GM12878 (cell line): ENCODE results near the gene ANXA10. TPM values are rescaled to one million over a fixed set of nuclear protein-coding genes. Genes with fewer than 3 reads are reported as not detected.

ENCODE experiments used
- ATAC-seq: fragments of 200-7000 bp; cut with Tn5 transposase; 3 replicates; pipeline ENCODE4 v1.9.1; 2020; ENCODE audit warnings: mild to moderate bottlenecking, moderate library complexity
- BruUV-seq: library from RNA; stranded (reverse); fragments of 400-500 nt; replicated peaks from 2 replicates; lab custom pipeline; 2021; lab: Mats Ljungman, UMichigan
- CTCF ChIA-PET: fragments of 300-600 bp; sonication (Branson Sonifier 250); formaldehyde crosslinking; extraction: SDS; loops from one replicate; lab custom pipeline; 2021; ENCODE audit warnings: inconsistent platforms; lab: Yijun Ruan, JAX
- POLR2A ChIA-PET: fragments of 350-600 bp; formaldehyde crosslinking; extraction: SDS; loops from one replicate; lab custom pipeline; 2021; ENCODE audit warnings: inconsistent platforms; lab: Charles Lee
- RAD21 ChIA-PET: fragments of 300-600 bp; sonication (Branson Sonifier 250); formaldehyde crosslinking; loops from one replicate; lab custom pipeline; 2023; ENCODE audit warnings: antibody characterized with exemption; ENCODE audit not compliant: unreplicated experiment; lab: Charles Lee
- SMC1A ChIA-PET: fragments of 300-600 bp; sonication (Branson Sonifier 250); formaldehyde crosslinking; loops from one replicate; lab custom pipeline; 2023; ENCODE audit not compliant: unreplicated experiment, uncharacterized antibody; lab: Charles Lee
- DNase-seq: peaks from one replicate; pipeline ENCODE4 v3.0.0-alpha.2; 2011; ENCODE audit warnings: low read depth, low spot score
- FAIRE-seq: peaks from 3 replicates; lab custom pipeline; 2011; peaks lifted over from hg19 to GRCh38; lab: Jason Lieb, UNC
- H2AFZ ChIP-seq: 2 replicates; pipeline ENCODE4 v1.6.0; 2011; ENCODE audit warnings: low read depth, low read length, control low read depth; ENCODE audit not compliant: control insufficient read depth
- H3K27ac ChIP-seq: 2 replicates; pipeline ENCODE4 v1.5.1; 2011; ENCODE audit warnings: control low read depth; ENCODE audit not compliant: control insufficient read depth, insufficient read depth
- H3K27me3 ChIP-seq, 2 experiments: replicated peaks in 1 of 2; 2 replicates each; pipeline versions ENCODE4 v1.6.0 to v1.6.1; 2011; ENCODE audit warnings: low read length in 1 of 2; ENCODE audit not compliant: control insufficient read depth in 2 of 2, insufficient read depth in 2 of 2
- H3K36me3 ChIP-seq, 2 experiments: 2 replicates each; pipeline ENCODE4 v1.5.1; 2011; ENCODE audit warnings: low read length in 1 of 2; ENCODE audit not compliant: control insufficient read depth in 2 of 2, insufficient read depth in 2 of 2
- H3K4me1 ChIP-seq: 2 replicates; pipeline ENCODE4 v1.6.1; 2011; ENCODE audit warnings: mild to moderate bottlenecking, low read length, moderate library complexity, mixed read lengths; ENCODE audit not compliant: control insufficient read depth, insufficient read depth
- H3K4me2 ChIP-seq: 2 replicates; pipeline ENCODE4 v1.6.0; 2011; ENCODE audit warnings: control low read depth; ENCODE audit not compliant: control insufficient read depth, insufficient read depth
- H3K4me3 ChIP-seq: fragments of 200-600 bp; sonication (generic); 2 replicates; pipeline ENCODE4 v1.5.1; 2016
- H3K79me2 ChIP-seq: 2 replicates; pipeline ENCODE4 v1.6.0; 2011; ENCODE audit warnings: low read length; ENCODE audit not compliant: control insufficient read depth, insufficient read depth
- H3K9ac ChIP-seq: 2 replicates; pipeline ENCODE4 v1.8.0; 2011; ENCODE audit warnings: low read length, control low read depth, mixed read lengths; ENCODE audit not compliant: control insufficient read depth, insufficient read depth
- H3K9me3 ChIP-seq: replicated peaks from 3 replicates; pipeline ENCODE4 v1.5.1; 2011; ENCODE audit warnings: mild to moderate bottlenecking, low read length; ENCODE audit not compliant: control insufficient read depth, insufficient read depth
- H4K20me1 ChIP-seq: 2 replicates; pipeline ENCODE4 v1.6.0; 2011; ENCODE audit not compliant: control insufficient read depth, insufficient read depth
- BCL11A ChIP-seq: IDR thresholded peaks from 2 replicates; pipeline ENCODE4 v1.6.1; 2011; ENCODE audit warnings: low read depth, low read length
- ELK1 ChIP-seq: IDR thresholded peaks from 2 replicates; pipeline ENCODE4 v1.6.1; 2012; ENCODE audit warnings: low read depth, low read length, improper control_type of control experiment
- EP300 ChIP-seq, 2 experiments: fragments of 150-350 bp in 1 of 2; IDR thresholded peaks; 2 replicates each; pipeline ENCODE4 v1.6.1; 2011 to 2012; ENCODE audit warnings: low read depth in 2 of 2, low read length in 2 of 2, borderline replicate concordance in 1 of 2, improper control_type of control experiment in 1 of 2, inconsistent platforms in 1 of 2; ENCODE audit not compliant: control insufficient read depth in 1 of 2
- HCFC1 ChIP-seq: fragments of 150-350 bp; IDR thresholded peaks from 2 replicates; pipeline ENCODE4 v1.6.1; 2014; ENCODE audit warnings: low read length
- IRF4 ChIP-seq: IDR thresholded peaks from 2 replicates; pipeline ENCODE4 v1.6.1; 2011; ENCODE audit warnings: low read depth, low read length
- POU2F2 ChIP-seq: IDR thresholded peaks from 3 replicates; pipeline ENCODE4 v1.6.1; 2011; ENCODE audit warnings: low read depth, mild to moderate bottlenecking, low read length, borderline replicate concordance
- PRDM15 ChIP-seq: fragments of 450-650 bp; formaldehyde crosslinking; IDR thresholded peaks from 2 replicates; pipeline ENCODE4 v1.4.0; 2020; ENCODE audit warnings: mild to moderate bottlenecking, moderate library complexity
- RBBP5 ChIP-seq: fragments of 200-600 bp; sonication (generic); conservative IDR thresholded peaks from 2 replicates; pipeline ENCODE4 v1.6.1; 2016
- RELA ChIP-seq: fragments of 450-650 bp; IDR thresholded peaks from 2 replicates; pipeline ENCODE4 v1.8.0; 2014; ENCODE audit warnings: borderline replicate concordance; ENCODE audit not compliant: partially characterized antibody
- SUZ12 ChIP-seq: fragments of 200-600 bp; sonication (generic); IDR thresholded peaks from one replicate; pipeline ENCODE4 v1.6.1; 2018; ENCODE audit warnings: antibody characterized with exemption, mild to moderate bottlenecking; ENCODE audit not compliant: unreplicated experiment
- ZNF207 ChIP-seq: fragments of 450-650 bp; IDR thresholded peaks from 2 replicates; pipeline ENCODE4 v1.6.1; 2014; ENCODE audit warnings: antibody characterized with exemption, mild to moderate bottlenecking, borderline replicate concordance
- ZNF687 ChIP-seq: fragments of 450-650 bp; IDR thresholded peaks from 2 replicates; pipeline ENCODE4 v1.6.1; 2017; ENCODE audit warnings: mild to moderate bottlenecking, moderate library complexity
- WGBS: methylation state at CpG from one replicate; pipeline ENCODE4 v1.1.6; 2016; ENCODE audit warnings: low lambda C conversion rate; ENCODE audit not compliant: insufficient replicate concordance, insufficient coverage; ENCODE audit errors: missing lambda C conversion rate; 5-methylcytosine and 5-hydroxymethylcytosine counted together
- in situ Hi-C: fragments of 300-500 bp; cut with MboI; formaldehyde crosslinking; loops from 9 replicates; pipeline ENCODE4 v1.14.3; 2018; ENCODE audit warnings: mixed read lengths
- intact Hi-C: fragments of 100-400 bp; cut with micrococcal nuclease; formaldehyde crosslinking; loops from one replicate; pipeline ENCODE4 v1.14.2; 2022; ENCODE audit not compliant: unreplicated experiment
- polyA plus RNA-seq, 11 experiments: library from polyadenylated mRNA; depleted of rRNA in 4 of 11; unstranded in 6 of 11; stranded (reverse) in 5 of 11; fragments of >200 nt; fragmentation: Nextera tagmentation in 4 of 11; fragmentation: Illumina TruSeq in 1 of 11; extraction: Ambion mirVana in 4 of 11; extraction: Trizol in 1 of 11; gene quantifications; 1 replicate in 1 of 11; 2 replicates in 10 of 11; pipeline versions ENCODE4 v1.2.1 to v1.2.3, GENCODE V29; 2011 to 2016; ENCODE audit warnings: inconsistent platforms in 2 of 11, missing spikeins in 2 of 11, low read depth in 1 of 11
- total RNA-seq, 4 experiments: library from RNA; depleted of rRNA in 3 of 4; stranded (reverse); fragments of >200 nt in 3 of 4; fragmentation: Illumina TruSeq in 1 of 4; extraction: Trizol in 1 of 4; gene quantifications; 2 replicates each; pipeline versions ENCODE4 v1.2.1 to v1.2.3, GENCODE V29; 2013 to 2021

The ANXA10 gene
- total and polyA plus RNA-seq, 10 of the 15 experiments (the other 5 are each of a cell fraction or from before 2014, with no cell fraction given), result not detected

GRCh38 chr4:168099195-168099594, 6.9 kb downstream of the ANXA10 start:
- Histone ChIP-seq H4K20me1 (no peaks in the 10 kb centered on the region), H3K79me2 (no peaks in the 10 kb centered on the region), H3K4me1 (no peaks in the 10 kb centered on the region)
- TF ChIP-seq RELA (no peak), EP300 (IDR thresholded peaks at IDR 0.05; ENCODE audit: borderline replicate concordance in 1 of 2, control insufficient read depth in 1 of 2, low read depth in 2 of 2, low read length in 2 of 2) (no peak), IRF4 (no peak), PRDM15 (CRISPR knock-in tag) (no peak), HCFC1 (no peak), POU2F2 (no peak), RBBP5 (no peak), ZNF207 (no peak), ELK1 (no peak), SUZ12 (no peak), BCL11A (no peak), ZNF687 (no peak)
- TF ChIP-seq, all 136 proteins: peak for 0
- H3K4me3 ChIP-seq, result no peak overlapping the region
- RAD21 ChIA-PET, result no interaction called here
- H3K4me2 ChIP-seq, result no peak overlapping the region
- FAIRE-seq (no peak), DNase-seq (no peak), ATAC-seq (no peak)
- no peaks in the 10 kb centered on the region for H3K27me3 ChIP-seq
- intact Hi-C loops, result no loop called here
- POLR2A ChIA-PET, result no interaction called here
- no TSS peak for BruUV-seq
- H3K9me3 ChIP-seq, result no peaks in the 10 kb centered on the region
- in situ Hi-C loops, result no loop called here
- CTCF ChIA-PET, result no interaction called here
- no peak overlapping the region for H3K27ac ChIP-seq
- 14% methylated on average over 3 of the region's 3 CpGs for WGBS
- H3K36me3 ChIP-seq, result no peaks in the 10 kb centered on the region
- SMC1A ChIA-PET, result no interaction called here
- no peak overlapping the region for H3K9ac ChIP-seq
- H2AFZ ChIP-seq, result no peak overlapping the region
